Kidney (tissue), 14 donors: ENCODE results near the gene SEC11A. TPM values are rescaled to one million over a fixed set of nuclear protein-coding genes. Genes with fewer than 3 reads are reported as not detected.
"Not testable (repeated sequence)": the region's sequence is repeated elsewhere in the genome, so short reads cannot be mapped to it uniquely, and the experiment has no call there.

Experiments
- DNase-seq, 5 donors: peaks; one replicate each; pipeline ENCODE4 v3.0.0-alpha.2; 2013 to 2020
- FAIRE-seq: peaks from 2 replicates; lab custom pipeline; 2012; peaks lifted over from hg19 to GRCh38; lab: Jason Lieb, UNC
- H3K27ac ChIP-seq, 2 donors: one replicate each; pipeline ENCODE4 v1.7.0; 2013; ENCODE audit warnings: low read depth in 2 of 2, low read length in 2 of 2, inconsistent platforms in 1 of 2
- H3K27me3 ChIP-seq: one replicate; pipeline ENCODE4 v1.7.1; 2013; ENCODE audit warnings: low read length, inconsistent platforms; ENCODE audit not compliant: control insufficient read depth, insufficient read depth
- H3K36me3 ChIP-seq, 3 donors: one replicate each; pipeline versions ENCODE4 v1.7.0 to v1.7.1; 2013; ENCODE audit warnings: low read length in 3 of 3, control low read depth in 1 of 3, inconsistent platforms in 1 of 3; ENCODE audit not compliant: insufficient read depth in 3 of 3, control insufficient read depth in 2 of 3
- H3K4me1 ChIP-seq, 3 donors: one replicate each; pipeline versions ENCODE4 v1.7.0 to v1.7.1; 2013; ENCODE audit warnings: low read length in 3 of 3, inconsistent platforms in 1 of 3, low read depth in 1 of 3; ENCODE audit not compliant: control insufficient read depth in 2 of 3, insufficient read depth in 2 of 3
- H3K4me3 ChIP-seq, 3 donors: one replicate each; pipeline versions ENCODE4 v1.7.0 to v1.8.1; 2013; ENCODE audit warnings: low read length in 3 of 3, control low read depth in 1 of 3, inconsistent platforms in 1 of 3
- H3K9ac ChIP-seq, 3 donors: one replicate each; pipeline versions ENCODE4 v1.7.0 to v1.7.1; 2013; ENCODE audit warnings: low read length in 3 of 3, control low read depth in 1 of 3, inconsistent platforms in 1 of 3
- H3K9me3 ChIP-seq, 3 donors: one replicate each; pipeline versions ENCODE4 v1.7.0 to v1.7.1; 2013; ENCODE audit warnings: low read length in 3 of 3, control low read depth in 1 of 3, inconsistent platforms in 1 of 3; ENCODE audit not compliant: control insufficient read depth in 2 of 3, insufficient read depth in 1 of 3
- CTCF ChIP-seq: IDR thresholded peaks from 3 replicates; pipeline ENCODE4 v1.5.1; 2012; ENCODE audit warnings: mild to moderate bottlenecking, moderate library complexity, borderline replicate concordance; ENCODE audit not compliant: insufficient read depth; ENCODE audit errors: extremely low read depth
- intact Hi-C: fragments of 100-400 bp; cut with DNase I; formaldehyde crosslinking; loops from one replicate; pipeline ENCODE4 v1.11.1; 2022
- polyA plus RNA-seq: library from polyadenylated mRNA; stranded (reverse); fragments of 350-450 nt; fragmentation: Illumina TruSeq; extraction: RNeasy Lipid Tissue Mini Kit (QIAGEN cat#74804); gene quantifications from one replicate; pipeline ENCODE4 v1.2.3, GENCODE V29; 2014; ENCODE audit warnings: low read depth, low replicate concordance; ENCODE audit not compliant: insufficient read depth
- total RNA-seq: library from RNA; stranded (reverse); fragmentation: NEBNext Ultra II Directional; extraction: Animal tissue kit (Norgen Biotek cat#: 25700); gene quantifications from one replicate; pipeline ENCODE4 v1.2.1, GENCODE V29; 2021
- donor health status: control.
- donor health status: control.
- donor health status: control.
- donor health status: control.
- donor health status: control.
- donor health status: DM: yes; HTN: yes; CAD: no.
- donor health status: Normal renal cell carcinoma (clear cell type).

Gene SEC11A
- total and polyA plus RNA-seq, 2 donors from 2014 or later = 147 to 161 TPM

- intact Hi-C loops = no loop called here
- Histone ChIP-seq H3K9me3 (no peaks in the 10 kb centered on the region), H3K4me1 (peaks cover 0 to 44% (median 37%) of the 10 kb centered on the region in 3 donors), H3K27ac (peak overlapping the region; percentile 39 to 40), H3K36me3 (no peaks in the 10 kb centered on the region), H3K27me3 (no peaks in the 10 kb centered on the region), H3K9ac (no peak overlapping the region), H3K4me3 (no peak overlapping the region)
- no peak for FAIRE-seq
- DNase-seq = no peak
- no peak for TF ChIP-seq CTCF
Observed at GRCh38 chr15:84755736-84756527, 40.0 kb upstream of the SEC11A start.

- H3K27me3 ChIP-seq, H3K4me3 ChIP-seq, intact Hi-C loops, FAIRE-seq, DNase-seq, H3K27ac ChIP-seq, H3K9ac ChIP-seq, H3K36me3 ChIP-seq, H3K9me3 ChIP-seq: not testable (repeated sequence)
- peaks cover 0 to 41% (median 39%) of the 10 kb centered on the region in 3 donors for H3K4me1 ChIP-seq
Observed at GRCh38 chr15:84754889-84755288, 39.0 kb upstream of the SEC11A start.

- intact Hi-C loops = no loop called here
- DNase-seq = no peak
- no peak overlapping the region for H3K4me3 ChIP-seq
- peak overlapping the region; percentile 2 to 57 for H3K27ac ChIP-seq
- TF ChIP-seq CTCF = no peak
- H3K4me1 ChIP-seq = peaks cover 0 to 41% (median 29%) of the 10 kb centered on the region in 3 donors
- no peak overlapping the region for H3K9ac ChIP-seq
- no peaks in the 10 kb centered on the region for H3K36me3 ChIP-seq
- no peaks in the 10 kb centered on the region for H3K27me3 ChIP-seq
- no peak for FAIRE-seq
- H3K9me3 ChIP-seq = no peaks in the 10 kb centered on the region
Observed at GRCh38 chr15:84752700-84753099, 36.8 kb upstream of the SEC11A start.

- Histone ChIP-seq H3K27ac (peak overlapping the region; percentile 2 to 57), H3K36me3 (no peaks in the 10 kb centered on the region), H3K4me3 (no peak overlapping the region), H3K9me3 (no peaks in the 10 kb centered on the region), H3K27me3 (no peaks in the 10 kb centered on the region), H3K4me1 (peaks cover 0 to 41% (median 34%) of the 10 kb centered on the region in 3 donors), H3K9ac (no peak overlapping the region)
- TF ChIP-seq CTCF = no peak
- FAIRE-seq = no peak
- no peak for DNase-seq
- intact Hi-C loops = no loop called here
Observed at GRCh38 chr15:84752195-84752594, 36.3 kb upstream of the SEC11A start.

GRCh38 chr15:84751721-84752120, 35.8 kb upstream of the SEC11A start:
- H3K4me3 ChIP-seq, H3K36me3 ChIP-seq, H3K27ac ChIP-seq, H3K9ac ChIP-seq, intact Hi-C loops, H3K27me3 ChIP-seq, H3K9me3 ChIP-seq, DNase-seq, FAIRE-seq: not testable (repeated sequence)
- peaks cover 0 to 41% (median 36%) of the 10 kb centered on the region in 3 donors for H3K4me1 ChIP-seq
